ENCODE results near the gene CYTH3.
"Not testable (repeated sequence)": the region's sequence is repeated elsewhere in the genome, so short reads cannot be mapped to it uniquely, and the experiment has no call there.

Gene CYTH3

GRCh38 chr7:6153646-6154541, 118.5 kb downstream of the CYTH3 start:
- no peak overlapping the region for H3K4me3 ChIP-seq (ENCODE audit: low read depth, low read length)
- TF ChIP-seq, protein P1, sequence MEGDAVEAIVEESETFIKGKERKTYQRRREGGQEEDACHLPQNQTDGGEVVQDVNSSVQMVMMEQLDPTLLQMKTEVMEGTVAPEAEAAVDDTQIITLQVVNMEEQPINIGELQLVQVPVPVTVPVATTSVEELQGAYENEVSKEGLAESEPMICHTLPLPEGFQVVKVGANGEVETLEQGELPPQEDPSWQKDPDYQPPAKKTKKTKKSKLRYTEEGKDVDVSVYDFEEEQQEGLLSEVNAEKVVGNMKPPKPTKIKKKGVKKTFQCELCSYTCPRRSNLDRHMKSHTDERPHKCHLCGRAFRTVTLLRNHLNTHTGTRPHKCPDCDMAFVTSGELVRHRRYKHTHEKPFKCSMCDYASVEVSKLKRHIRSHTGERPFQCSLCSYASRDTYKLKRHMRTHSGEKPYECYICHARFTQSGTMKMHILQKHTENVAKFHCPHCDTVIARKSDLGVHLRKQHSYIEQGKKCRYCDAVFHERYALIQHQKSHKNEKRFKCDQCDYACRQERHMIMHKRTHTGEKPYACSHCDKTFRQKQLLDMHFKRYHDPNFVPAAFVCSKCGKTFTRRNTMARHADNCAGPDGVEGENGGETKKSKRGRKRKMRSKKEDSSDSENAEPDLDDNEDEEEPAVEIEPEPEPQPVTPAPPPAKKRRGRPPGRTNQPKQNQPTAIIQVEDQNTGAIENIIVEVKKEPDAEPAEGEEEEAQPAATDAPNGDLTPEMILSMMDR (IDR thresholded peaks at IDR 0.05; ENCODE audit: low read depth, low read length): no peak

- no peak overlapping the region for H3K4me3 ChIP-seq (ENCODE audit: low read depth, low read length)
- TF ChIP-seq, protein P1 (IDR thresholded peaks at IDR 0.05; ENCODE audit: low read depth, low read length): no peak
These were observed 120.3 kb downstream of the CYTH3 start for GRCh38 chr7:6151994-6152735.

GRCh38 chr7:6151527-6151926, 120.9 kb downstream of the CYTH3 start:
- not testable (repeated sequence) for H3K4me3 ChIP-seq (ENCODE audit: low read depth, low read length)

DNA sequence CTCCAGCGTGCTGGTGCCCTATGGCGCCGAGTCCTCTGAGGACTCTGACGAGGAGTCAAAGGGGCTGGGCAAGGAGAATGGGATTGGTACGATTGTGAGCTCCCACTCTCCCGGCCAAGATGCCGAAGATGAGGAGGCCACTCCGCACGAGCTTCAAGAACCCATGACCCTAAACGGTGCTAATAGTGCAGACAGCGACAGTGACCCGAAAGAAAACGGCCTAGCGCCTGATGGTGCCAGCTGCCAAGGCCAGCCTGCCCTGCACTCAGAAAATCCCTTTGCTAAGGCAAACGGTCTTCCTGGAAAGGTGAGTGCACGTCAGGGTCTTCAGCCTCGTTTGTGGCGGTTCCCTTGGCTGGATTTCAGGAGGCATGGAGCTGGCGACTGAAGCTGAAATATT, 122.4 kb downstream of the CYTH3 start:
- TF ChIP-seq, protein P1 (IDR thresholded peaks at IDR 0.05; ENCODE audit: low read depth, low read length): no peak
- no peak overlapping the region for H3K4me3 ChIP-seq (ENCODE audit: low read depth, low read length)

- no peak overlapping the region for H3K4me3 ChIP-seq (ENCODE audit: low read depth, low read length)
- TF ChIP-seq, protein P1 (IDR thresholded peaks at IDR 0.05; ENCODE audit: low read depth, low read length): no peak
These were observed 123.6 kb downstream of the CYTH3 start for GRCh38 chr7:6148724-6149360.

DNA sequence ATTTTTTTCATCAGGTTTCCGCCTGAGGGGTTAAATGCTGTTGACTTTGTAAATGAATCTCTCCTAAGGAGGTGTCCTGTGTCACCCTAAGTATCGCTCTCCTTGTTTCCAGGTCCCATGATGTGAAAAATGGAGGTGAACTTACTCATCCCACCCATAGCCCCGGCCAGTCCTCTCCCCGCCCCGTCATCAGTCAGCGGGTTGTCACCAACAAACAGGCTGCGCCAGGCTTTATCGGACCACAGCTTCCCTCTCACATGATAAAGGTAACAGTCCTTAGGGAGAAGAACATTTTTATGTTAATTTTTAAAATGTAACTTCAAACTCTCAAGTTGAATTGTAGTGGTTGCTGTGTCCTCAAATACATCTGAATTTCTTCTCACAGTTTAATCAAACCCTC, 124.8 kb downstream of the CYTH3 start:
- TF ChIP-seq, protein P1 (IDR thresholded peaks at IDR 0.05; ENCODE audit: low read depth, low read length): no peak
- no peak overlapping the region for H3K4me3 ChIP-seq (ENCODE audit: low read depth, low read length)

GRCh38 chr7:6146666-6147065, 125.8 kb downstream of the CYTH3 start:
- no peak overlapping the region for H3K4me3 ChIP-seq (ENCODE audit: low read depth, low read length)
- TF ChIP-seq, protein P1 (IDR thresholded peaks at IDR 0.05; ENCODE audit: low read depth, low read length): no peak

All from WI38 (cell line).